ENCODE data around the gene NEK6. TPM values are rescaled to one million over a fixed set of nuclear protein-coding genes. Genes with fewer than 3 reads are reported as not detected.

NEK6 gene
- total and polyA plus RNA-seq, 7 experiments from 2014 or later: 0.43 to 32.8 (median 2.3) TPM

GRCh38 chr9:124388275-124389048 lies 130.7 kb downstream of the NEK6 start:
- POLR2A ChIA-PET: no interaction called here
- Histone ChIP-seq H3K4me1 (ENCODE audit: control insufficient read depth in 2 of 2, insufficient read depth in 2 of 2, low read length in 2 of 2) (no peaks in the 10 kb centered on the region), H3K4me3 (ENCODE audit: low read length) (no peak overlapping the region), H3K9me3 (ENCODE audit: control insufficient read depth in 2 of 3, low read length in 3 of 3) (no peaks in the 10 kb centered on the region), H3K27ac (ENCODE audit: low read depth, low read length) (no peak overlapping the region), H3K36me3 (ENCODE audit: control insufficient read depth in 2 of 3, insufficient read depth in 3 of 3, low read length in 3 of 3) (peaks cover 0 to 22% (median 0%) of the 10 kb centered on the region in 3 experiments), H3K27me3 (ENCODE audit: control insufficient read depth in 2 of 2, insufficient read depth in 2 of 2, low read length in 2 of 2) (no peaks in the 10 kb centered on the region)
- Mint-ChIP-seq H3K4me1 (peaks cover 27 to 69% (median 61%) of the 10 kb centered on the region in 7 donors), H3K27ac (peak overlapping the region in 1 of 9 donors; percentile 3), H3K36me3 (peaks cover 1 to 39% (median 4%) of the 10 kb centered on the region in 5 donors), H3K4me3 (no peak overlapping the region), H3K9me3 (peaks cover 0 to 1% (median 0%) of the 10 kb centered on the region in 11 donors), H3K27me3 (no peaks in the 10 kb centered on the region)
- ATAC-seq (no peak), DNase-seq (no peak)
- CTCF ChIA-PET: no interaction called here
- intact Hi-C loops (cut with micrococcal nuclease): no loop called here

GRCh38 chr9:124389146-124389939 lies 131.6 kb downstream of the NEK6 start:
- intact Hi-C loops (cut with micrococcal nuclease): no loop called here
- H3K27ac ChIP-seq (ENCODE audit: low read depth, low read length): no peak overlapping the region
- CTCF ChIA-PET: interaction anchor here (0.6 kb wide), 1 partner anchor 30 kb away, joined by 3 read pairs; no protein-coding TSS in a partner anchor
- Mint-ChIP-seq H3K27ac (peak overlapping the region in 6 of 9 donors; percentile 6 to 64 (median 38)), H3K4me3 (peak overlapping the region in 2 of 10 donors; percentile 2 to 12), H3K9me3 (no peaks in the 10 kb centered on the region), H3K4me1 (peaks cover 35 to 74% (median 70%) of the 10 kb centered on the region in 7 donors), H3K27me3 (no peaks in the 10 kb centered on the region), H3K36me3 (peaks cover 0 to 37% (median 4%) of the 10 kb centered on the region in 5 donors)
- no peaks in the 10 kb centered on the region for H3K9me3 ChIP-seq (ENCODE audit: control insufficient read depth in 2 of 3, low read length in 3 of 3)
- ATAC-seq (no peak), DNase-seq (no peak)
- no peaks in the 10 kb centered on the region for H3K27me3 ChIP-seq (ENCODE audit: control insufficient read depth in 2 of 2, insufficient read depth in 2 of 2, low read length in 2 of 2)
- H3K4me1 ChIP-seq (ENCODE audit: control insufficient read depth in 2 of 2, insufficient read depth in 2 of 2, low read length in 2 of 2): no peaks in the 10 kb centered on the region
- POLR2A ChIA-PET: no interaction called here
- H3K4me3 ChIP-seq (ENCODE audit: low read length): no peak overlapping the region
- H3K36me3 ChIP-seq (ENCODE audit: control insufficient read depth in 2 of 3, insufficient read depth in 3 of 3, low read length in 3 of 3): peaks cover 0 to 20% (median 0%) of the 10 kb centered on the region in 3 experiments

GRCh38 chr9:124390794-124391658 lies 133.3 kb downstream of the NEK6 start:
- no peaks in the 10 kb centered on the region for H3K9me3 Mint-ChIP-seq
- Histone ChIP-seq H3K27ac (ENCODE audit: low read depth, low read length) (no peak overlapping the region), H3K36me3 (ENCODE audit: control insufficient read depth in 2 of 3, insufficient read depth in 3 of 3, low read length in 3 of 3) (peaks cover 0 to 14% (median 0%) of the 10 kb centered on the region in 3 experiments), H3K9me3 (ENCODE audit: control insufficient read depth in 2 of 3, low read length in 3 of 3) (no peaks in the 10 kb centered on the region), H3K27me3 (ENCODE audit: control insufficient read depth in 2 of 2, insufficient read depth in 2 of 2, low read length in 2 of 2) (no peaks in the 10 kb centered on the region), H3K4me1 (ENCODE audit: control insufficient read depth in 2 of 2, insufficient read depth in 2 of 2, low read length in 2 of 2) (no peaks in the 10 kb centered on the region), H3K4me3 (ENCODE audit: low read length) (no peak overlapping the region)
- H3K4me3 Mint-ChIP-seq: peak overlapping the region in 1 of 10 donors; percentile 10
- no peak overlapping the region for H3K27ac Mint-ChIP-seq
- ChIA-PET CTCF (interaction anchor here (1.1 to 1.3 kb wide), 2 partner anchors 20 to 28 kb away, joined by 3 to 6 read pairs; no protein-coding TSS in a partner anchor), POLR2A (no interaction called here)
- peaks cover 0 to 31% (median 4%) of the 10 kb centered on the region in 5 donors for H3K36me3 Mint-ChIP-seq
- ATAC-seq (no peak), DNase-seq (no peak)
- intact Hi-C loops (cut with micrococcal nuclease): no loop called here
- H3K27me3 Mint-ChIP-seq: no peaks in the 10 kb centered on the region
- peaks cover 43 to 85% (median 82%) of the 10 kb centered on the region in 7 donors for H3K4me1 Mint-ChIP-seq

- no peaks in the 10 kb centered on the region for H3K27me3 Mint-ChIP-seq
- ATAC-seq: peak; percentile 68
- H3K4me1 Mint-ChIP-seq: peaks cover 38 to 85% (median 77%) of the 10 kb centered on the region in 7 donors
- no peak overlapping the region for H3K27ac ChIP-seq (ENCODE audit: low read depth, low read length)
- no peak overlapping the region for H3K4me3 ChIP-seq (ENCODE audit: low read length)
- peaks cover 0 to 31% (median 5%) of the 10 kb centered on the region in 5 donors for H3K36me3 Mint-ChIP-seq
- no peak for DNase-seq
- H3K27me3 ChIP-seq (ENCODE audit: control insufficient read depth in 2 of 2, insufficient read depth in 2 of 2, low read length in 2 of 2): no peaks in the 10 kb centered on the region
- peaks cover 0 to 28% (median 0%) of the 10 kb centered on the region in 3 experiments for H3K36me3 ChIP-seq (ENCODE audit: control insufficient read depth in 2 of 3, insufficient read depth in 3 of 3, low read length in 3 of 3)
- no peak overlapping the region for H3K27ac Mint-ChIP-seq
- H3K4me3 Mint-ChIP-seq: no peak overlapping the region
- no peaks in the 10 kb centered on the region for H3K9me3 Mint-ChIP-seq
- H3K4me1 ChIP-seq (ENCODE audit: control insufficient read depth in 2 of 2, insufficient read depth in 2 of 2, low read length in 2 of 2): no peaks in the 10 kb centered on the region
- no peaks in the 10 kb centered on the region for H3K9me3 ChIP-seq (ENCODE audit: control insufficient read depth in 2 of 3, low read length in 3 of 3)
- CTCF ChIA-PET: interaction anchor here (1.2 kb wide), 1 partner anchor 145 kb away, joined by 3 read pairs; no protein-coding TSS in a partner anchor
- intact Hi-C loops (cut with micrococcal nuclease): no loop called here
- POLR2A ChIA-PET: no interaction called here
Observed at GRCh38 chr9:124392254-124392870, 134.6 kb downstream of the NEK6 start.

GRCh38 chr9:124392871-124393460 lies 135.2 kb downstream of the NEK6 start:
- Histone ChIP-seq H3K4me1 (ENCODE audit: control insufficient read depth in 2 of 2, insufficient read depth in 2 of 2, low read length in 2 of 2) (no peaks in the 10 kb centered on the region), H3K36me3 (ENCODE audit: control insufficient read depth in 2 of 3, insufficient read depth in 3 of 3, low read length in 3 of 3) (peaks cover 0 to 28% (median 0%) of the 10 kb centered on the region in 3 experiments), H3K9me3 (ENCODE audit: control insufficient read depth in 2 of 3, low read length in 3 of 3) (no peaks in the 10 kb centered on the region), H3K27me3 (ENCODE audit: control insufficient read depth in 2 of 2, insufficient read depth in 2 of 2, low read length in 2 of 2) (no peaks in the 10 kb centered on the region), H3K4me3 (ENCODE audit: low read length) (no peak overlapping the region), H3K27ac (ENCODE audit: low read depth, low read length) (no peak overlapping the region)
- CTCF ChIA-PET: interaction anchor here (1.2 kb wide), 1 partner anchor 144 kb away, joined by 3 read pairs; no protein-coding TSS in a partner anchor
- intact Hi-C loops (cut with micrococcal nuclease): no loop called here
- DNase-seq (no peak), ATAC-seq (peak; percentile 56)
- peaks cover 0 to 31% (median 5%) of the 10 kb centered on the region in 5 donors for H3K36me3 Mint-ChIP-seq
- POLR2A ChIA-PET: interaction anchor here (0.5 kb wide), 1 partner anchor 174 kb away, joined by 3 read pairs; no protein-coding TSS in a partner anchor
- peaks cover 33 to 79% (median 71%) of the 10 kb centered on the region in 7 donors for H3K4me1 Mint-ChIP-seq
- H3K27me3 Mint-ChIP-seq: no peaks in the 10 kb centered on the region
- peak overlapping the region in 1 of 9 donors; percentile 21 for H3K27ac Mint-ChIP-seq
- H3K9me3 Mint-ChIP-seq: no peaks in the 10 kb centered on the region
- no peak overlapping the region for H3K4me3 Mint-ChIP-seq
